GM18511 (cell line): ENCODE measurements around the gene RBPMS2.
"Not testable (repeated sequence)": the region's sequence is repeated elsewhere in the genome, so short reads cannot be mapped to it uniquely, and the experiment has no call there.

Experiments used
- ATAC-seq: cut with Tn5 transposase; IDR thresholded peaks from one replicate; pipeline ENCODE4 v1.9.1; 2021; ENCODE audit warnings: mild to moderate bottlenecking, moderate library complexity; ENCODE audit not compliant: unreplicated experiment

RBPMS2 gene

DNA sequence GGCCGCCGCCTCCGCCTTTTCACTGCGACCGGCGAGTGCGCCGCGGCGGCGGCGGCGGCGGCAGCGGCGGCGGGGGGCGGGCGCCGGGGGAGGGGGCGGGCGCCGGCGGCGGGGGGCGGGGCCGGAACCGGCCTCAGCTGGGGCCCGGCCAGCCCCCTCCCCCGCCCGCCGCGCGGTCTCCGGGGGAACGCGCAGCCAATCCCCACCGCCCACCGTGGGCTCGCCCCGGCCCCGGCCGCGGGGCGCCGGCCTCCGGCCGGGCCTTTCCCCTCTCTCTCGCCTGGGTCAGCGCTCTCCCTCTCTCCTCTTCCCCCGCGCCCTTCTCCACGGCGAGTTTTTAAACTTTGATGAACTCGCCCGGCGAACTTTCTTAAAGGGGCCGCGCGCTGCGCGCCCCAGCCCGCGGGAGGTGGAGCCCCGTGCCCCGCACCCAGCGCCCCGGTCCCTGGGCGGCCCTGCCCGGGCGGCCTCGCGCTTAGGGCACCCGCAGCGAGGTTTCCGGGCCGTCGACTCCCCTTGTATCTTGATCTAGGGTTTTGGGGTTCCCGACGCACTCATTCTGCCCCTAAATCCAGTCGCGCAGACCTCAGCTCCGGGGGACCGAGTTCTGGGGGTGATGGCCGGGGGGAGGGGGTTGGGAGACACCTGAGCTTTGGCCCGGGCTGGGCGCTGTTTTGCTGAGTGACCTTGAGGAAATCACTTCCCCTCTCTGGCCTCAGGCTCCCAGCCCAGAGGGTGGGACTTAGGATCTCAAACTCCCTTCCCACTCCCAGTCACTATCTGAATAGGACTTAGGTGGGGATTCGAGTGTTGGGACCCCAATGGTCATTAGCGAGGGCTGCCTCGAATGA lies at the start of gene RBPMS2:
RBPMS2 (minus strand) TSS at position 39 of the 851 bp plus-strand sequence. CDS start 270 bp downstream, outside the sequence.
- peak; percentile 46 for ATAC-seq

DNA sequence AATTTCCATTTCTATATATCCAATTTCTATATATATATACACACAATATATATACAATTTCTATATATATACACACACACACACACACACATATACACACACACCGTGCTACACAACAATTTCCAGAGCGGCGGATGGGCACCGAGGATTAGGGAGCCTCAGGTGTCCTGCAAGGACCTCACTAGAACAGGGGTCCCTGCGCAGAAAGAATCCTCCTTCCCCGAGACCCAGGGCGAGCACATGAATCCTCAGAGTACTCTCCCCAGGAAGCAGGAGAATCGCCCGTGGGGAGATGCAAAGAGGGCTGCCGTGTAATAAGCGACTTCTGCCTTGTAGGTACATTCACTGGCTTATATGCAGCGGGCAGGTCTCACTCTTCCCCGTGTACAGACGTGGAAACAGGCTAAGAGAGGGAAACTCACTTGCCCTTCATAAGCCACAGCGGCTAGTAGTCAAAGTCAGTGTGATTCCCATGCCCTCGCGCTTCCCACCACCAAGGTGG lies 49.6 kb upstream of the RBPMS2 start:
- no peak for ATAC-seq

DNA sequence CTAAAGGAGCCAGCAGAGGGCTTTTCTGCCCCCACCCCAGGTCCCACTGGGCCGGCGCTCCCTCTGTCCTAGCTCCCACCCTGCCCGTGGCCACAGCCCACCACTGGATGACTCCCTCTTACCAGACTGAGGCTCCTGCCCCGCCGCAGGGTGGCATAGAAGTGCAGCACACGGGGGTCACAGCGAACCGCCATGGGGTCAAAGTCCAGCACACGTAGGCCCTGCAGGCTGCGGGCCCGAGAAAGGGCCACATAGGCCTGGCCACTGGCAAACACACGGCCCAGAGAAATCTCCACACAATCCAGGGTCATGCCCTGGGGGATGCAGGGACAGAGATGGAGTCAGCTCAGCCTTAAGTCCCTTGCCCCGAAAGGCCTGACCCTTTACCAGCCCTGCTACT lies 41.1 kb upstream of the RBPMS2 start:
- no peak for ATAC-seq

DNA sequence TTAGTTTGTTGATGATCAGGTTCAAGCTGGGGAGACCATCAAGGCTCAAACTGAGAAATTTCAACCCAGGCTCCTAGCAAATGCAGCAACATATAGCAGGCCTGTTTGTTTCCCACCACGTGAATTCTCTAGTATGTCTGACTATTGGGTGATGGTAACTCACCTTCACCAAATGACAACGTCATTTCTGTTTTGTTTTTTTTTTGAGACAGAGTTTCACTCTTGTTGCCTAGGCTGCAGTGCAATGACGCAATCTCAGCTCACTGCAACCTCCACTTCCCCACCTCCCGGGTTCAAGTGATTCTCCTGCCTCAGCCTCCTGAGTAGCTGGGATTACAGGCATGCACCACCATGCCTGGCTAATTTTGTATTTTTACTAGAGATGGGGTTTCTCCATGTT lies 39.6 kb upstream of the RBPMS2 start:
- ATAC-seq, result not testable (repeated sequence)

DNA sequence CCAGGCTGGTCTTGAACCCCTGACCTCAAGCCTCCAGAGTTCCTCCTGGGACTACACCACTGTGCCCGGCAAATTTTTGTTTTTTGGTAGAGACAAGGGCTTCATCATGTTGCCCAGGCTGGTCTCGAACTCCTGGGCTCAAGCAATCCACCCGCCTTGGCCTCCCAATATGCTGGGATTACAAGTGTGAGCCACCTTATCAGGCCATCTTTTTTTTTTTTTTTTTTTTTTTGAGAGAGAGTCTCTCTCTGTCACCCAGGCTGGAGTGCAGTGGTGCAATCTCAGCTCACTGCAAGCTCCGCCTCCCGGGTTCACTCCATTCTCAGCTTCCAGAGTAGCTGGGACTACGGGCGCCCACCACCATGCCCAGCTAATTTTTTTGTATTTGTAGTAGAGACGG lies 38.9 kb upstream of the RBPMS2 start:
- not testable (repeated sequence) for ATAC-seq

DNA sequence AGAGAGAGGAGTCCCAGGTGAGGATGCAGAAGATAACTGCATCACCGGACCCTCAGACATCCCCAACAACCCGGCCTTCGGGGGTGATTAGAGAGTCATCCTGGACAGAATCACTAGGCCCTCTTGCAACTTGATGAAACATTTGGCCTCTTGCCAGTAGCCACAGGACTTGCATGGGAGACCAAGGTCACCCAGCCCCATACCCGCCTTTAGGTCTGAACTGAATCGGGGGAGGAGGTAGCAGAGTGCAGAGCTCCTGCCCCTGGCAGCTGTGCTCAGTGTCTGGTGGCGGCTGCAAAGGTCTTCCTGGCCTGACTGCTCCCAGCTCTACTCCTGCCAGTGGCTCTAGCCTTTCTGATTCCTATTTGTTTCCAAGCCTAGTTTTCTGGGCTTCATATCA lies 37.7 kb upstream of the RBPMS2 start:
- ATAC-seq, result peak; percentile 55

DNA sequence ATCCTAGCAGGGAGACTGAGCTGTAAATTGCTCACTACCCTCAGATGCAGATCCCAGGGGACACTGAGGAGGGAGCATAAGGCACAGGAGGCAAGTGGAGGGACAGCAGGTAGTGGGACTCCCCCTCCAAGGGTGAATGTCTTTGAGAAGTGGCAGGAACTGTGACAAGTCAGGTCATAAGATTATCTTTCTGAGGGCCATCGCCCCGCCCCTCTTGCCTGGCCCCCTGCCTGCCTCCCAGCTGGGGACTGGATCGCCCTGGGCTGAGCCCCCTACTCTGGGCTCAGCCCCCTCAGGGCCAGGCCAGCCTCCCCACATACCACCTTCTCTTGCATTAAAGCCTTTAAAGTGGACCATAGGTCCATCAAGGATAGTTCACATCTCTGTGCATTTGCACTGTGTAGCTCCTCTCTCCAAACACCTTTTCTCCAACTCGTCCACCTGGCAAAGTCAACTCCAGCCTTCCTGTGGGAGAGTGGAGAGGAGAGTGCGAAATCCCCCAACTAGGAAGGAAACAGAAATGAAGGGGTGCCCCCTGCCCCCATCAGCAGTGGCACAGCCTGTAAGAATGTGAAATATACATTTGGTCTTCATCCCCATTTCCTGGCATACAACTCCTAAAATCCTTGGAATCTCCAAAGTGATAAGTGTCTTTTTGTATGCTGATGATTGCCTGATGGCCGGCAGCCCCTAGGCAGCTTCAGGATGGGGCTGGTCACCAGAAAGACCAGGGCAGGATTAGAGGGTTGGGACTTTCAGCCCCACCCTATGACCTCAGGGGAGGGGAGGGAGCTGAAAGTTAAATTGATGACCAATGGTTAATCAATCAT lies 35.3 kb upstream of the RBPMS2 start:
- ATAC-seq, result no peak

DNA sequence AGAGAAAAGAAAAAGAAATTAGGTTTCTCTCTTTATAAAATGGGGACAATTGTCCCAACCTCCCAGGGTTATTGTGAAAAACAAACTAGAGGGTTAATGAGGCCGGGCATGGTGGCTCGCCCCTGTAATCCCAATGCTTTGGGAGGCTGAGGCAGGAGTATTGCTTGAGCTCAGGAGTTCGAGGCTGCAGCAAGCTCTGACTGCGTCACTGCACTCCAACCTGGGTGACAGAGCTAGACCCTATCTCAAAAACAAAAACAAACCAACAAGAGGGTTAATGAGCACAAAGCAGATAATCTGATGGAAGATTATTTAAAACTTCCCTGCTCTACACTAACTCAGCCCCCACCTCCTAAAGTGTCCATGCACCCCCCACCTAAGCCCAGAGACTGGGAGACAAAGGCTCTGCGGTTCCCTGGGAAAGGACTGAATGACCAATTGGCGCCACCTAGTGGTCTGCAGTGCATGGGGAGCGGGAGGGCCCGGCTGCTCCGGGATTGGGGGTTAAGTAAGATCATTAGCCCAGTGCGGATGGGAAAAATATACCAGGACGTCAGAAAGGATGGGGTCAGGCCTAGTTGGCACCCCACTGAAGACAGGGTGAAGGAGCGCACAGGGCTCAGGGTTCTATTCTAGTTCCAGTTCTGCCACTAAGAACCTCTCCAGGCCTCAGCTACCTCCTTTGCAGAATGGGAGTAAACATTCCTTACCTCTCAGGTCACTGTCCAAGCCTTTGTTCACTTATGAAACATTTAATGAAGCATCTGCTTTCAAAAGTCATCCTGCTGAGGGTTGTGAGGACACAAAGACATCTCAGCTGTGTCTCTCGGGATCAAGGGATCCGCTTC lies 34.5 kb upstream of the RBPMS2 start:
- no peak for ATAC-seq

DNA sequence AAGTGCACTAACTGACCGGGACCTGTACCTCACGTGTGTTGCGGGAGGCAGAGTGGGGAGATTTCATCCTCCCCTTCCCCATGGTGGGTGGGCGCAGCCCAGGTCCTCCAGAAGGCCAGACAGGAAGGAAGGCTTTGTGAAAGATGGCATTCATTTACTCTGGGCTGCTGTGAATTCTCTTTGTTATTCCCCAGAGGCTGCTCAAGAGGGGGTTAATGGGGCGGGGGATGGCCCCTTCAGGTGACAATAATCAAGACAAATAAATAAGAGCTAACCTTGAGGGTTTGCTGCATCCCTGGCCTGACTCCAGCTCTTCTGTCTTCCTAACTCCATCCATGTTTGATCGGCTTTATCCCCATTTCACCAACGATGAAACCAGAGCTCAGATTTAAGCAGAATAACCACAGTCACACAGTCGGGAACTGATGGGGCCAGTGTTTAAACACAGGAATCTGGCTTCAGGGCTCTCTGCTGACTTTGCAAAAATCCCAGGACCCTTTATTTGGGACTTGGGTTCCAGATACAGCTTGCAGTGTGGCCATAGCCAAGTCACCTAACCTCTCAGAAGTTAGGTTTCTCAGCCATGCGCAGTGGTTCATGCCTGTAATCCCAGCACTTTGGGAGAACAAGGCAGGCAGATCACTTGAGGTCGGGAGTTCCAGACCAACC lies 33.5 kb upstream of the RBPMS2 start:
- no peak for ATAC-seq

DNA sequence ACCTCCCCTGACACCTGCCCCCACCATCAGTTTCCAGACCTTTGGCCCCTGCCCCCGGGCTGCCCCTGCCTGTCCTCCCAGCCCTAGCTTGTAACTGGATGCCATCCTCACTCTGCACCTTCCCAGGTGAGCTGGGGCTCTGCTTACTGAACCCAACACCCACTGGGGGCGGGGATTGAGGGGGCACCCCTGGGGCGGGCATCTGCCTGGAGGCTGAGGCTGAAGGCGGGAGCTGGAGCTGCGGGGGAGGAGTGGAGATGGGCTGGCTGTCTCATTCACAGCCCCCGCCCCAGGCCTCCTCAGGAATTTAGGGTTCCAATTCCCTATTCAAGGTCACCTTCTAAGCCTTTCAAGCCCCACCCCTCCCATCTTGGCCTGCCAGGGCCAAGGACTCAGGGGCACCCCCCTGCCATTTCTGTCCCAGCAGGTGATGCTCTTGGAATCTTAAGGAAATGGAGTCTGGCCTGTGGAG lies 32.4 kb upstream of the RBPMS2 start:
- ATAC-seq, result no peak

DNA sequence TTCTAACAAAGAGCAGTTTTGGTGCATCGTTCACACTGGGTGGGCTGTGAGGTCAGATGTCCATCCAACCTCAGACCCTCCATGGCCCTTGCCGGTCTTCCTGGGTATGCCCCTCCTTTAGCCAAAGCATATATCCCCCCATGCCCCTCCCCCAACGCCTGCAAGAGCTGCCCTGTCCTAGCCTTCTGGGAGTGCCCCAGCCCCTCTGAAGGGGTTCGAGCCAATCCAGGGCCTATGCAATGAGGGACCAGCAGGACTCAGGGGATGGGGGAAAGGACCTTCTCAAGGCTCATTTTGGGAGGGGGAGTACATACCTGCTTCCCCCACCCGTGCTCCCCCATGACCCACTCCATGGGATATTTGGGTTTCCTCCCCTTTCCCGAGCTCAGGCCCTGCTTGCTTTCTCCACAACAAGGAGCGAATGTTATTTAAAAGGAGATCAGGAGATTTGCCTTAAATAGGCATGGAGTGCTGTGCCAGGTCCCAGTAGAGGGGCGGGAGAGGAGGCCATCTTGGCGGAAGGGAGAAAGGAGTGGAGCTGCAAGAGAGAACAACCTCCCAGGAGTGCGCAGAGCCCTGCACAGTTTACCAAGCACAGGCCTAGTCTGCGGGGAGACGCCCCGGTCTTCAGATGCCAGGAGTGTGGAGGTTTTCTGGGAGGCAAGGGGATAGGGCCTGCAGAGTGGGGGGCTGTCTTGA lies 31.8 kb upstream of the RBPMS2 start:
- no peak for ATAC-seq

DNA sequence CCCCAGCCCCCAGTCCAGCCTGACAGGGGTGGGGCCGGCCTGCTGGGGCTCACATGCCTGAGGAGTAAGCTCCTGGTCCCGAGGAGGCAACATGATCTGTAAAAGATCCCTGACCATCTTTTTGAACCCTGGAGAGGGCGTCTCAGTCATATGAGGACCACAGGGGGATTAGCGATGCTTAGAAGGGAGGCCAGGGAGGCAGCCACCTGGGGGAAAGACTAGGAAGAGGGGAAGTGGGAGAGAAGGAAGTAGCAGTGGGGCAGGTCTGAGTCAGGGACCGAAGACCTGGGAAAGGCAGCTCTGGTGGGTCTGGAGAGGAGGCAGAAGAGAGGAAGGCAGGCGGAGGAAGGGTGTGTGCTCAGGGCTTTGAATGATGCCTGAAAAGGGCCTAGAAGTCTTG lies 31.1 kb upstream of the RBPMS2 start:
- ATAC-seq, result no peak

DNA sequence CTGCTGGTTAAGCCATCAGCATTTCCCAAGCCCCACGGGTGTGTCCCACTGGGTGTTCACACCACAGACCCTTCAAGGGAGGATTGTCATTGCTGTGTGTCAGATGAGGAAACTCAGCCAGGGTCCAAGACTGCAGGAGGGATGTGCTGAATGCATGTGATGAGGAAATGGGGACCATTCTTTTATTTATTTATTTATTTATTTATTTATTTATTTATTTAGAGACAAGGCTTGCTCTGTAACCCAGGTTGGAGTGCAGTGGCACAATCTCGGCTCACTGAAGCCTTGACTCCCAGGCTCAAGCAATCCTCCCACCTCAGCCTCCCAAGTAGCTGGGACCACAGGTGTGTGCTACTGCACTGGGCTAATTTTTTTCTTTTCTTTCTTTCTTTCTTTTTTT lies 29.2 kb upstream of the RBPMS2 start:
- ATAC-seq, result no peak

DNA sequence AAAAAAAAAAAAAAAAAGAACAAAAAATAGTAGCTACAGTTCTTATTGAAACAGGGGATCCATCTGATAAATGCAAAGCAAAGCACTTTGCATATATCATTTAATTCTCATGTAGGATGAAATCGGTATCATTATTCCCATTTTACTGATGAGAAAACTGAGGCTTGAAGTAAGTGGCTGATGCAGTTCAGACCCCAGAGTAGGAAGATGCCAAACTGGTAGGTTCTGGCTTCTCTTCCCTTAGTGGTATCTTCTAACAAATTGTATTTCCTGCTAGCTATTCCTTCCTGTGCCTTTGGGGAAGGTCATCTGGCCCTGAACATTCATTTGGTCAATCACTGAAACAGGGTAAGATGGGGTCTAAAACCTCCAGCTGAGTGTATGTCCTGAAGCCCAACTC lies 28.1 kb upstream of the RBPMS2 start:
- ATAC-seq, result no peak

DNA sequence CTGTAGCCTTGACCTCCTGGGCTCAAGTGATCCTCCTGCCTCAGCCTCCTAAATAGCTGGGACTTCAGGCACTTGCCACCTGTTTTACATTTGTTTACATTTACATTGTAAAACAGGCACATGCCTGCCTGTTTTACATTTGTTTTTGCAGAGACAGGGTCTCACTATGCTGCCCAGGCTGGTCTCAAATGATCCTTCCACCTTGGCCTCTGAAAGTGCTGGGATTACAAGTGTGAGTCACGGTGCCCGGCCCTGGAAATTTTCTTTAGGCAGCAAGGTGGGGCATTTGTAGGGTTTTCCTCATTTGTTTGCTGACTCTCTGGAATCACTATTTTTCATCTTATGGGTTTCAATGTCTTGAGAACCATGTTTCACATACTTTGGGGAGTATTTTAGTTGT lies 25.1 kb upstream of the RBPMS2 start:
- ATAC-seq, result no peak

DNA sequence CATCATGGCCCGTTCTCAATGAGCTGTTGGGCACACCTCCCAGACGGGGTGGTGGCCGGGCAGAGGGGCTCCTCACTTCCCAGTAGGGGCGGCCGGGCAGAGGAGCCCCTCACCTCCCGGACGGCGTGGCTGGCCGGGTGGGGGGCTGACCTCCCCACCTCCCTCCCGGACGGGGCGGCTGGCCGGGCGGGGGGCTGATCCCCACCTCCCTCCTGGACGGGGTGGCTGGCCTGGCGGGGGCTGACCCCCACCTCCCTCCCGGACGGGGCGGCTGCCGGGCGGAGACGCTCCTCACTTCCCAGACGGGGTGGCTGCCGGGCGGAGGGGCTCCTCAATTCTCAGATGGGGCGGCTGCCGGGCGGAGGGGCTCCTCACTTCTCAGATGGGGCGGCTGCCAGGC lies 23.5 kb upstream of the RBPMS2 start:
- not testable (repeated sequence) for ATAC-seq

DNA sequence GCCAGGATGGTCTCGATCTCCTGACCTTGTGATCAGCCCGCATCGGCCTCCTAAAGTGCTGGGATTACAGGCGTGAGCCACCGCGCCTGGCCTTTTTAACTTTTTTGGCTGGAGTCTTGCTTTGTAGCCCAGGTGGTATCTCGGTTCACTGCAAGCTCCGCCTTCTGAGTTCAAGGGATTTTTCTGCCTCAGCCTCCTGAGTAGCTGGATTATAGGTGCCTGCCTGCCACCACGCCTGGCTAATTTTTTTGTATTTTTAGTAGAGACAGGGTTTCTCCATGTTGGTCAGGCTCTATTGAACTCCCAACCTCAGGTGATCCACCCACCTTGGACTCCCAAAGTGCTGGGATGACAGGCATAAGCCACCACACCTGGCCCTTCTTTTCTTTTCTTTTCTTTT lies 20.5 kb upstream of the RBPMS2 start:
- not testable (repeated sequence) for ATAC-seq

DNA sequence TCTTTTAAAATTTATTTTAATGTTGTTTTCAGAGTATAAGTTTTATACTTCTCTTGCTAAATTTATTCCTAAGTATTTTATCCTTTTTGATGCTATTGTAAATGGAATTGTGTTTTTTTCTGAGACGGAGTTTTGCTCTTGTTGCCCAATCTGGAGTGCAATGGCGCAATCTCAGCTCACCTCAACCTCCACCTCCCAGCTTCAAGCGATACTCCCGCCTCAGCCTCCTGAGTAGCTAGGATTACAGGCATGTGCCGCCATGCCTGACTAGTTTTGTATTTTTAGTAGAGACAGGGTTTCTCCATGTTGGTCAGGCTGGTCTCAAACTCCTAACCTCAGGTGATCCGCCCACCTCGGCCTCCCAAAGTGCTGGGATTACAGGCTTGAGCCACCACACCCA lies 19.9 kb upstream of the RBPMS2 start:
- ATAC-seq, result not testable (repeated sequence)

DNA sequence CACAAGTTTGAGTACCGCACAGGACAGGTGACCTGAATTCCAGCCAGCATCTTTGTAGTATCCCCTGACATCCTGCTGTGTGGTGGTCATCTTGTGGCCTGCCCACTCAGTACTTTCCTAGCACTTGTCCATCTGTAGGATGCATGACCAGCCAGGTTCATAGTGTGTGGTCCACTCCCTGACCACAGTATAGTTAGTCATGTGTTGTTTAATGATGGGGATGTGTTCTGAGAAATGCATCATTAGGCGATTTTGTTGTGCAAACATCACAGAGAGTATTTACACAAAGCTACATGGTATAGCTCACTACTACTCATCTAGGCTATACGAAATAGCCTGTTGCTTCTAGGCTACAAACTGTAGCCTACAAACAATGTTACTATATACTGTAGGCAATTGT lies 16.9 kb upstream of the RBPMS2 start:
- no peak for ATAC-seq

DNA sequence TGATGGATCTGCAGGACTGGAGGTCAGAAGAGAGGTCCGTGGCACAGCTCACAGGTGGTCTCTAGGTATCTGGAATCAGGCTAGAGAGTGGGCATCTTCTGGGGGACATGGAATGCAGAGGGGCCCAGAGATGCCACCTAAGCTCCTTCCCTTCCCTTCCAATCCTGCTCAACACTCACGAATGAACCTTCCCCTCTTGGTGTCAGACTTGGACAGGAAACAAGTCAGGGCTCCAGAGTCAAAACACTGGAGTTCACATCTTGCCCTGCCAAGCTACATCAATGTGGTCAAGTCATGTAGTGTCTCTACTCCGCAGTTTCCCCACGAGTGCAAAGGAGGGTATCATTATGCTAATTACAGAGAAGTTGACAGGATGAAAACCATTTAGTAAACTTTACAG lies 16.0 kb upstream of the RBPMS2 start:
- no peak for ATAC-seq
